DMS53 (cell line): ENCODE data around the gene TELO2.
A peak's percentile ranks its signal among the peaks of the same experiment; 100 is the strongest.
"Not testable (repeated sequence)": the region's sequence is repeated elsewhere in the genome, so short reads cannot be mapped to it uniquely, and the experiment has no call there.

Experiments
- DNase-seq: peaks from one replicate; lab custom pipeline; 2025; lab: John Stamatoyannopoulos, UW

The TELO2 gene

DNA sequence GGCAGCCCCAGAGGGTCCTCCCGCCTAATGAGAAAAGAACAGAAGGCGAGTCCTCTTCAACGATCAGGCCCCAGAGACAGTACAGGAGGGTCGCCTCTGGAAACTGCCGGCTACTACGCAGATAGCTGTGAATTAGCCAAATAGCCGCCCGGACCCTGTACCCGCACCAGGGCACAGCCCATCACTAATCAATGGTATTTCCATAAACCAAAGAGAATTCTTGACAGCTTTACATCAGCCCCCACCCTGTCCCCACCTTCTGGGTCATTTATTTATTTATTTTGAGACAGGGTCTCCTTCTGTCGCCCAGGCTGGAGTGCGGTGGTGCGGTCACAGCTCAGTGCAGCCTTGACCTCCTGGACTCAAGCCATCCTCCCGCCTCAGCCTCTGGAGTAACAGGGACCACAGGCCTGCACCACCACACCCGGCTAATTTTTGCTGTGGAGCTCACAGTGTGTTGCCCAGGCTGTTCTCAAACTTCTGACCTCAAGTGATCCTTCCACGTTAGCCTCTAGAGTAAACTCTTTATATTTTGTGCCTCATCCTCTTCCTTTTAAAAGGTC is 17.5 kb upstream of the TELO2 start:
- no peak for DNase-seq

DNA sequence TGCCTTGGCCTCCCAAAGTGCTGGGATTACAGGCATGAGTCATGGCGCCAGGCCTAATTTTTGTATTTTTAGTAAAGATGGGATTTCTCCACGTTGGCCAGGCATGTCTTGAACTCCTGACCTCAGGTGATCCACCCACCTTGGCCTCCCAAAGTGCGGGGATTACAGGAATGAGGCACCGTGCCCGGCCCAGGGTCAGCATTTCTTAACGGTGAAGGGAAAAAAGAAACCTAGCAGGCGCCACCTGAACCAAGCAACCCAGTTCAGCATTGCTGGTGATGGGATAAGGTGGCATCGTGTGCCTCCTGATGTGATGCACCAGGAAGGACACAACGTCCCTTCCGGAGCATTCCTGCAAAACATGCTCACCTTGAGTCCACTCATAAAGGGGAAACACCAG is 16.1 kb upstream of the TELO2 start:
- no peak for DNase-seq

DNA sequence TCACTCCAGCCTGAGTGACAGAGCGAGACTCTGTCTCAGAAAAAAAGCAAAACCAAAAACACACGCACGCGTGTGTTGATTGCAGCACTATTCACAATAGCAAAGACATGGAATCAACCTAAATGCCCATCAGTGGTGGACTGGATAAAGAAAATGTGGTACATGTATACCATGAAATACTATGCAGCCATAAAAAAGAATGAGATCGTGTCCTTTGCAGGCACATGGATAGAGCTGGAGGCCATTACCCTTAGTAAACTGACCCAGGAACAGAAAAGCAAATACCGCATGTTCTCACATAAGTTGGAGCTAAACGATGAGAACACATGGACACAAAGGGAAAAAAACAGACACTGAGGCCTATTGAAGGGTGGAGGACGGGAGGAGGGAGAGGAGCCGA is 14.2 kb upstream of the TELO2 start:
- DNase-seq: not testable (repeated sequence)

DNA sequence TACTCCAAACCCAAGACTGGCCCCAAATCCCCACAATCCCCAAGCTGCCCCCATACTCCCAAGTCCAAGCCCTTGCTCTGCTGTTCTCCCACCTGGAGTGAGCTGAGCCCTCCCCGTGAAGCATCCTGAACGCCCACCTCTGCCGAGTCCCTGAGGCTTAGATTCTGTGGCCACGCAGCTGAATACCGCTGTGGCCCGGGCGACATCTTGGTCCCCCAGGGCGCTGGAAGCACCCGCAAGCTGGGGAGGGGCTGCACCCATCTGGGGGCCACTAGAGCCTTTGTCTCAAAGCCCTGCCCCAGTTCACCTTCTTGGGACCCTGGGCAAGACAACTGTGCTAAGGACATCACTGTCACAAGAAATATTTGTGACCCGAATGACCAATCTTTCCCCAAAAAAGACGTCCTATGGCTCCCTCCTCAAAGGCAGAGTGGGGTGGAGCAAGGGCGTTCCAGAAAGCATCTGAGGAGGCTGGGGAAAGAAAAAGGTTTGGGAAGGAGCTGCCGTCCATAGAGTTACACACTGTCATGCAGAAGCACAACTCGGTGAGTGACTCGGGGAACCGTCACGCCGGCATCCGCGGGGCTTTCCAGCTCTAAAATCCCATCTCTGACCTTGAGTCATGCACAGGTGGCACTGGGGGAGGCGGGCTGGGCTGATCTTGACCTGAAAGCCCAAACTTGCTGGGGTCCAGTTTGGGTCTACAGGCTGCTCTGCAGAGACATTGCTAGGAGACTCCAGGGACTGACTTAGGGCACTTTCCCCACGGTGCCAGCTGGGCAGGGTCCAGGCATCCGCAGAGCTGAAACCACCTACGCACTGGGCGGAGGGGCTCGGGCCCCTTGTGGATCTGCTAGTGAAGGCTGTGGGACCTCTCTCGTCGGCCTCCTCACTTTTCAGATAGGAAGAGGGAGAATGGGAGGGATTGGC is 11.0 kb upstream of the TELO2 start:
- DNase-seq: no peak

DNA sequence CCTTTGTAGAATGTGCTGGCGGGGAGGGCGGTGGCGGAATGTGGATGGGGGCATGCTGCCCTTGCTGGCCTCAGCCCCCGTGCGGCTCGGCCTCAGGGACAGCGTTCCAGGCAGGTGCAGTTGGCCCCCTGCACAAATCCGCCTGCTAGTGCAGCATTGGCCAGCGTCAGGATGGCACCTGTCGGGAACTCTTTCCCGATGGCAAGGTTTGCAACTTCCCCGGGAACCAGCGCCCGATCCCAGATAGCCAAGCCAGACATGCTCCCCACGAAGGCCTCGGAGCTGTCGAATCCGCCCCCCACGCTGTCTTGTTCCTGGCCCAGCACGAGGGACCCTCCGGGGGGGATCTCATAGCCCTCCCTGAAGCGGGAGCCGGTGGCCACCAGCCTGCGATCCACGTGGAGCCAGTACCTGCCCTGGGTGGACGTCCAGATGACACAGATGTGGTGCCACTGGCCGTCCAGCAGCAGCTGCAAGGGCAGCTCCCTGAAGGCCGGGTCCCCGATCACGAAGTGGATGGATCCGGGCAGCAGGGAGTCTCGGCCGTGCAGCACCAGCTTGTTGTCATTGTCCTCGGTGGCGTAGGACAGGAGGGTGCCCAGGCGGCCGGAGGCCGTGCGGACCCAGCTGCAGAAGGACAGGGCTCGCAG is 7.2 kb upstream of the TELO2 start:
- no peak for DNase-seq

DNA sequence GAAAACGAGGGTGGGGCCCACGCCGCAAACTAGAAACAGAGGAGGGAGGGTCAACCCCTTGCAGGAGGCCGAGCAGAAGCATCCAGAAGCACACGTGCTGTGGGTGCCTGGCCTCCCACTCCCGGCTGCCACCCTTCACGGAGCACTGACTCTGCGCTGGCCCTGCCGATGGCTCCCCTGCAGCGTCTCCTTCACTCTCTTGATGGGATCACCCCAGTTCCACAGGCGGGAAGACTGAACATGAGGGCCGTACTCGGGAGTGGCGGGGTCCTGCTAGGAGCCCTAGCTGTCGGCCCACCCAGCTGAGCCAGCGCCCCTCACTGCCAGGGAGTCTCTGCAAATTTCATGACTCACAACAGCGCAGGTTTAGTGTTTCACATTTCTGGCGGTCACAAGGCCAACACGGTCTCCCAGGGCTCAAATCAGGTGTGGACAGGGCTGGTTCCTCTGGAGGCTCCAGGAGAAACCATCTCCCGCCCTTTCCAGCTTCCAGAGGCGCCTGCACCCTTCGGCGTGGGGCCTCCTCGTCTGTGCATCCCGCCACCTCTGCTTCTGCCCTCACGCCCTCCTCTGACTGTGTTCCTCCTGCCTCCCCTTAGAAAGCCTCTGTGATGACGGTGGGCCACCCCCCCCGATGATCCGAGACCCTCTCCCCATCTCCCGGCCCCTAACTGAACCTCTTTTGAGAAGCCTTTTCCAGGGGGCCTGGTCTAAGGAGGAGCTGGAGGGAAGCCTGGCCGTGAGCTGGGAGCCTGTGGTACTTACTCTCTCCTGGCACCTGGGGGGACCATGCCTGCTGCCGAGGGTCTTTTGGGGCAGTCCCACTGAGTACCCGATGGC is 6.4 kb upstream of the TELO2 start:
- no peak for DNase-seq

DNA sequence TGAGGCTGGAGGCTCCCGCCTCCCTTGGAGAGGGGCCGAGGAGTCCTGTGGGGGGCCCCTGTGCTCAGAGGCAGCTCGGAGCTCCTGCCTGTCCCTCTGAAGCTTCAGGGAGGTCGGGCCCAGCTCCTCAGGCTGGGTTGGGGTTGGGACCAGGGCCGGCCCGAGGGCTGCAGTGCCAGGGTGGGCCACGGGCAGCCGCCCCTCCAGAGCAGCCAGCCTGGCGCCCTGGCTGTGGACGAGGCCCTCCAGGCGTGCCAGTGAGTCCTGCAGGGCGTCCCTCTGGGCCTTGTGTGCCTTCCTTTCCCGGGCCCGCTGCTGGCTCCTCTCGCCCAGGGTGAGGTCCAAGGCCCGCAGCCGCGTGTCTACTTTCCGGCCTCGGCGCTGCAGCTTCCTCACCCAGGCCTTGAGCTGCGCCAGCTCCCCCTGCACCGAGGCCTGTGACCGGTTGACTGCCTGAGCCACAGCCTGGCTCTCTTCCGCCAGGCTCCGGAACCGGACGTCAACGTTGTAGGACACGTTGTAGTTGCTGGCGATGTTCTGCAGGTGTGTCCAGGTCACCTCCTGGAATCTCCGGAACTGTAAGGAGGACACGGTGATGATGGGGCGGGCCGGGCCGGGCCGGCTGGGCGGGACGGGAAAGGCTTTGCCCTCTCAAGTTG is 5.6 kb upstream of the TELO2 start:
- no peak for DNase-seq

DNA sequence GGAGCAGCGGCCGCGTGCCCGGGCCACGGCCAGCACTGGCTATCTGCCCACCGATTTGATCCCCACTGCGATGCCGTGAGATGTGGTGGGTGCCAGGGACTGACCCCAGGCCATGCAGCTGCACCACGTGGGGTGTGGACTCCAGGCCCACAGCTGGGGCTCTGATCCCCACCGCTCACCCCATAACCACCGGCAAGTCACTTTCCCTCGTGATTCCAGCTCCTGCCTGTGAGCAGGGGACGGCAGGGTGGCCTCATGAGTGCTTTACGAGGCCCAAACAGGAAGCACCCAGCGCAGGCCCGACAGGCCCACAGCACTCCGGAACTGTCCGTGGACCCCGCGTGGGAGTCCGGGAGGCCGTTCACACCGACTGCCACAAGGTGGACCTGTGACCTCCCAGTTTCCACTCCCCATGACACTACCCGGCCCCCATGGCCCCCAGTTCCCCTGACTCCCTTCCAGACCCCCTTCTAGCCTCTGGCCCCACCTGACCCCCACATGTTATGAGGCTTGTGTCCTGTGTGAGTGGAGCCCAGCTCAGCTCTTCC is 5.0 kb upstream of the TELO2 start:
- no peak for DNase-seq

DNA sequence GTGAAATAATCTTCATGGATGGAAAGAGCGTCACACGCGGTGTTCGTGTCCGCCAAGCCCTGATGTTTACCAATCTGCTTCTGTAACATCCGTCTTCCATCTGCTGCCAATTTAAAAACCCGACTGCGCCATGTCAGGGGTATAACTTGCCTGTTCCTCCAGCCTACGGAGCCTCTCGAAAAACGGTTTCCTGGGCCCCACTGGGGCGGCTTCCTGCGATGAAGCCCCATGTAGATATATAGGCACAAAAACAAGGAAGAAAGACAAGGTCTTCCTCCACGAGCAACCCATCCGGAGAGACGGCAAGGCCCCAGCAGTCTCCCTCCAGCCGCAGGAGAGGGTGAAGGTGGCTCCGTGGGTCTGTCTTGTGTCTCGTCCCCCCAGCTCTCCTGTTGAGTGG is 4.5 kb upstream of the TELO2 start, which contains the start of gene PTX4:
PTX4 (minus strand) TSS at position 326 of the 400 bp plus-strand sequence; CDS start at position 291, 35 bp downstream.
- DNase-seq: no peak

DNA sequence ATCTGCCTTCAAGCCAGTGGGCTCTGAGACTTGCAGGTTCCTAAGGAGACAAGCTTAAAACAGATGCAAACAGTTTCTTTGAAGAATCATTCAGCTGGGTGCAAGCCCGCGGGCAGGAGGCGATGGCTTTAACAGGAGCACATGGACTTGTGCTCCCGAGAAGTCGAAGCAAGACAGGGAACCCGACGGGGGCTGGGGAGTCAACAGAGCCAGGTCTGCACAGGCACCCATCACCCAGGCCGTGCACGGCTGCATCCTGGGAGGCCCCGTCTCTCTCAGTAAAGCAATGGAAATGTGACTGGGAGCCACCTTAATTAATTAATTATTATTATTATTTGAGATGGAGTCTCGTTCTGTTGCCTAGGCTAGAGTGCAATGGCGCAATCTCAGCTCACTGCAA is 4.1 kb upstream of the TELO2 start:
- no peak for DNase-seq

DNA sequence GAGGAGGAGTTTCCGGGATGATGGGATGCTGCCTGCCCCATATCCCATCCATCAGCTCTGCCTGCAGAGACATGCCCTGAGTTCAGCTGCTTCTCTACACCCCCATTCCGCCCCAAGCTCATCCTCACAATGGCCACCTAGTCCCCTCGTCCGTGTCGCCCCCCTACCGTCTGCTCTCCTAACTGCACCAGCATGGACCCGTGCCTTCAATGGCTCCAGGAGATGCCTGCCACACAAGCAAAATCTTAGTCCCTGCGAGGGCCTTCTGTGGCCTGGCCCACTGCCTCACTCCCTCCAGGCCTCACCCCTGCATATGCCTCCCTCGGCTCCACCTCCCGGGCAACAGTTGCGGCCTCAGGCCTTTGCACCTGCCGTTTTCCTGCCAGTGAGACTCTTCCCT is 1.8 kb upstream of the TELO2 start:
- no peak for DNase-seq

DNA sequence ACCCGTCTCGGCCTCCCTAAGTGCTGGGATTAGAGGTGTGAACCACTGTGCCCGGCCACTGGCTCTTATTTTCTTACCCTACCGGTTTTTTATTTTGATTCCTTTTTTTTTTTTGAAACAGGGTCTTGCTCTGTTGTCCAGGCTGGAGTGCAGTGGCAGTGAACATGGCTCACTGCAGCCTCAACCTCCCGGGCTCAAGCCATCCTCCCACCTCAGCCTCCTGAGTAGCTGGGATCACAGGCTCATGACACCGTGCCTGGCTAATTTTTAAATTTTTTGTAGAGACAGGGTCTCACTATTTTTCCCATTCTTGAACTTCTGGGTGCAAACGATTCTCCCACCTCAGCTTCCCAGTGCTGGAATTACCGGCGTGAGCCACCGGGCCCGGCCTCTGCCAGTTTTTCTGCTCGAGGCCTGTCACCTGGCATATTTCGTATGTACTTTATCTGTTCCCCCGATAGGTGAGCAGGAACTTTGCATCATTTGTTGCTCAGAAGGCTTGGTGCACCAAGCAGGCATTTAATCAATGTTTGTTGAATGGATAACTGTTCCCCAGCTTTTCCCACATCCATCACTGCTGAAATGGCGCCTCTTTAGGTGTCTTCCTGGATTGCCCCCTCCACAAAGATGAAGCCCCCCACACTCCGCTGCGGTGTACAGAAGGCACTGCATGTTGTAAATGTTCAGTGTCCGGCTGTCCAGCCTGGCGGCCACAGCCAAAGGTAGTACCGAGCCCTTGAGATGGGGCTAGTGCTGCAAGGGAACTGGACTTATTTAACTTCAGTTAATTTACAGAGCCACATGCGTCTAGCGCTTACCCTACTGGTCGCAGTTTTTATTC is 858 bp upstream of the TELO2 start:
- DNase-seq: no peak

DNA sequence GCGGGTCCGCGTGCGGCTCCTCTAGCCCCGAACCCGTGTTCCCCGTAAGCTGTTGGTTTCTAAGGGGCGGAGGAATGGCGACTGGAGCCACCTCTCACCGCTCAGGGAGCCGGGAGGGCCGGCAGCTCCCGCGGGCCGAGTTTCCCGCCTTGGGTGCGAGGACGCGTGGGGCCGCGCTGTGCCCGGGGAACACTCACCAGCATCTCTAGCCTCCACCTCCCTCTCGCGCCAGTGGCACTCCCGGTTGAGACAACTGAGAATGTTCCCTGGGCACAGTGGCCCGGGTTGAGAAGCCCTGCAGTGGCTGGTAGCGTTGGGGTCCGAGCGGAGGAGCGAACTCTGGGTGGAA is 560 bp downstream of the TELO2 start:
- DNase-seq: peak; percentile 60

DNA sequence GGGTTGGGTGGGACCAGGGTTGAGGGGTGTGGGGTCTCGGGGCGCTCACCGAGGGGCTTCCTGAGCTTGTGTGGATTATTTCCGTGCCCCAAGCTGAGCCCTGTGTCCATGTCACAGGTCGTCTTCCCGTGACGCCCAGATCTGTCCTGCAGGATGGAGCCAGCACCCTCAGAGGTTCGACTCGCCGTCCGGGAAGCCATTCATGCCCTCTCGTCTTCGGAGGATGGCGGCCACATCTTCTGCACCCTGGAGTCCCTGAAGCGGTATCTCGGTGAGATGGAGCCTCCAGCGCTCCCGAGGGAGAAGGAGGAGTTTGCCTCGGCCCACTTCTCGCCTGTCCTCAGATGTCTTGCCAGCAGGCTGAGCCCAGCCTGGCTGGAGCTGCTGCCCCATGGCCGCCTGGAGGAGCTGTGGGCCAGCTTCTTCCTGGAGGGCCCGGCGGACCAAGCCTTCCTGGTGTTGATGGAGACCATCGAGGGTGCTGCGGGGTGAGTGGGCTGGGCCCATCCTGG is 1.0 kb downstream of the TELO2 start:
- peak; percentile 43 for DNase-seq

DNA sequence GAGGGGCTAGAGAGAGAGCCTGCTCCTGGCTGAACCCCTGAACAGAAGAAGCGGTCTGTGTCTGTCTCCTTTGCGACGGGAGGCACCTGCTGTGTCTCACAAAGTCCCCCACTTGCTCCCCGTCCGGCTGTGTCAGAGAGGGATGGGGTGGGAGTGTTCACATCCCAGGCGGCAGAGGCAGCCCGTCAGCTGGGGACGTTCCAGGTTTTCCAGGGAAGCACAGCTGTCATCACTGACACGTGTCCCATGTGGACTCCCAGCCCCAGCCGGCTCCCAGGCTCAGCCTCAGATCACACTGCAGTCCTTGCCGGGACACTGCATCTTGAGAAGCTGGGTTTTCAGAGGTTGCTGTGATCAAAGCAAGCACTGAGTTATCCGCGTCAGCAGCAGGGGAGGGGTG is 1.6 kb downstream of the TELO2 start:
- no peak for DNase-seq

DNA sequence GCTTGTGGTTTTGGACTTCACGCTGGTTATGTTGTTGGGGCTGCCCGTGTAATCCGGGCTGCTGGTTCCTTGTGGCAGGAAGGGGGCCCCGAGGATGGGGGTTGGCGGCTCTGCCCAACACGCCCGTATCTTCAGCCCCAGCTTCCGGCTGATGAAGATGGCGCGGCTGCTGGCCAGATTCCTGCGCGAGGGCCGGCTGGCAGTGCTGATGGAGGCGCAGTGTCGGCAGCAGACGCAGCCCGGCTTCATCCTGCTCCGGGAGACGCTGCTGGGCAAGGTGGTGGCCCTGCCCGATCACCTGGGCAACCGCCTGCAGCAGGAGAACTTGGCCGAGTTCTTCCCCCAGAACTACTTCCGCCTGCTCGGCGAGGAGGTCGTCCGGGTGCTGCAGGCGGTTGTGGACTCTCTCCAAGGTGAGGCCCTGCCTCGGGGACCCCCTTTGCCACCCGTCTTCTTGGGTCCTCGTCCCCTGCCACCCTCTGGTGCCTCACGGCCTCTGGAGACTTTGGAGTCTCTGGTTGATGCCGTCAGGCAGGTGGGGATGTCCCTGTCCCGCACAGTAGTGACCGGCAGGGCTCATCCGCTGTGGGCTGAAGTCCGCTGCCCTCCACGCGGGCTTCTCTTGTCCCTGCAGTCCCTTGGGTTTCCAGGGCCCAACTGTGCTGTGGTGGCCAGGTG is 2.2 kb downstream of the TELO2 start:
- DNase-seq: no peak

DNA sequence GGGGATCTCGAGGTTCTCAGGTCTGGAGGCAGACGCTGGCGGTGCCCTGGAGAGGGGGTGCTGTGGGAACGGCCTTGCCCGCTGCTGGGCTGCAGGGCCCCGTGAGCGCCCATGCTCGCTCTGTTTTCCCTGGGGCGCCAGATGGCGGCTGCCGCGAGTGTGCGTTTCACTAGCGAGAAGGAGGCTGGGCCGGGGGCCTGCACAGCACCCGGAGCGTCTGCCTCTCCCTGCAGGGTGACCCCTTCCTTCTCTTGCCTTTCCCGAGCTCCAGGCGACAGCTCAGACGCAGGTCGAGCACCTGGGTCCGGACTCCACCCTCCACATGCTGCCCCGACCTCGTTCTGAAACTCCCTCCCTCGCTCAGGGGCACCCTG is 2.7 kb downstream of the TELO2 start:
- DNase-seq: no peak

DNA sequence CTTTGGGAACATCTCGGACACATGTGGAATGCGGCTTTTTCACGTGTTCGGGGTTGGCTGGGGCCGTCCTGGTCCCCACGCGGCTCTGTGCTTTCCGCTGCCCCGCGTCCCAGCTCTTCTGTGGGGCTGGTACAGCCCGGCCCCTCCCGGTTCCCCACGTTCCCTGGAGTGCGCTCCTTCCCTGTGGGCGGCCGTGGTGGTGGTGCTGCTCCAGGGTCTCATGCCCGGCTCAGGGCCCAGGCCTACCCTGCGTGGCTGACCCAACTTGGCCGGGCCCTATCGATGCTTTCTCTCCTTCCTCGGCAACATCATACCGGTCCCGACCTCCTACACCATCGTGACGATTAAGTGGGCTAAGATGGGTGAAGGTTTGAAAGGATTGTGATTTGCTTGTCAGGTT is 3.3 kb downstream of the TELO2 start:
- DNase-seq: no peak

DNA sequence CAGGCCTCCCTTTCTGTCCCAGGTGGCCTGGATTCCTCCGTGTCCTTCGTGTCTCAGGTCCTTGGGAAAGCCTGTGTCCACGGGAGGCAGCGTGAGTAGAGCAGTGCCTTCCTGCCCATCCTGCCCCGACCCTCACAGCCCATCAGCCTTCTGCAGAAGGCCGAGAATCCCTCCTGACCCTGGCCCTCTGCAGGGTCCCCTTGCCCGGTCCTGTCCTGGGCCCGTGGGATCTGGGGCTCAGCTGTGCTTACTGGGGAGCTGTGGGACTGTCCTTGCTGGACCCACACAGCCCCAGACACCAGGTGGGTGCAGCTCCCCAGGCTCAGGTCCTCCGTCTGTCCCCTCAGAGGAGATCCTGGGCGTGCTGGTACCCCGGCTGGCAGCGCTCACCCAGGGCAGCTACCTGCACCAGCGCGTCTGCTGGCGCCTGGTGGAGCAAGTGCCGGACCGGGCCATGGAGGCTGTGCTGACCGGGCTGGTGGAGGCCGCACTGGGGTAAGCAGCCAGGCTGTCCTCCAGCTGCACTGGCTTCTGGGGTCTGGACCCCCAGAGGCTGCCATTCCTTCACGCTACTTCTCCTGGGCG is 3.9 kb downstream of the TELO2 start:
- no peak for DNase-seq
